Neural cell (in vitro differentiated cells): Measurements from ENCODE around the gene ARID3A. TPM values are rescaled to one million over a fixed set of nuclear protein-coding genes. Genes with fewer than 3 reads are reported as not detected.

Source experiments
- H2AFZ ChIP-seq: fragments of 200-600, 300-800 bp; sonication (generic), shearing (Covaris generic); 2 replicates; pipeline ENCODE4 v1.6.0; 2014; ENCODE audit warnings: low read depth, mild to moderate bottlenecking, antibody characterized with exemption, low read length, moderate library complexity
- H3F3A ChIP-seq: fragments of 200-600 bp; shearing (Covaris generic); 2 replicates; pipeline ENCODE4 v1.6.1; 2016; ENCODE audit warnings: mild to moderate bottlenecking, moderate library complexity, mixed read lengths, antibody characterized with exemption, low read length; ENCODE audit not compliant: insufficient read depth, poor library complexity, severe bottlenecking
- H3K27ac ChIP-seq: fragments of 200-600, 300-800 bp; sonication (generic), shearing (Covaris generic); 2 replicates; pipeline ENCODE4 v1.5.1; 2014; ENCODE audit warnings: mild to moderate bottlenecking, low read length, moderate library complexity
- H3K27me3 ChIP-seq: fragments of 300-800, 200-600 bp; sonication (generic), shearing (Covaris generic); 2 replicates; pipeline ENCODE4 v1.6.0; 2014; ENCODE audit warnings: mild to moderate bottlenecking, low read depth, low read length, moderate library complexity; ENCODE audit not compliant: insufficient read depth
- H3K36me3 ChIP-seq: fragments of 300-800, 200-600 bp; sonication (generic), shearing (Covaris generic); 2 replicates; pipeline ENCODE4 v1.5.1; 2014; ENCODE audit warnings: mild to moderate bottlenecking, antibody characterized with exemption, low read length, moderate library complexity; ENCODE audit not compliant: insufficient read depth
- H3K4me2 ChIP-seq: fragments of 300-800, 200-600 bp; sonication (generic), shearing (Covaris generic); 2 replicates; pipeline ENCODE4 v1.6.0; 2014; ENCODE audit warnings: mild to moderate bottlenecking, low read length
- H3K4me3 ChIP-seq: fragments of 300-800, 200-600 bp; sonication (generic), shearing (Covaris generic); 2 replicates; pipeline ENCODE4 v1.5.1; 2014; ENCODE audit warnings: mild to moderate bottlenecking, low read length, moderate library complexity
- H3K79me2 ChIP-seq: fragments of 200-600 bp; shearing (Covaris generic); replicated peaks from 2 replicates; pipeline ENCODE4 v1.6.0; 2014; ENCODE audit warnings: mild to moderate bottlenecking, low read length, moderate library complexity; ENCODE audit not compliant: insufficient read depth
- H3K9ac ChIP-seq: fragments of 300-800, 200-600 bp; sonication (generic), shearing (Covaris generic); 2 replicates; pipeline ENCODE4 v1.6.1; 2016; ENCODE audit warnings: mild to moderate bottlenecking, low read length, mixed read lengths
- H3K9me2 ChIP-seq: fragments of 200-600 bp; shearing (Covaris generic); 2 replicates; pipeline ENCODE4 v1.6.1; 2016; ENCODE audit warnings: mild to moderate bottlenecking, low read length, mixed read lengths; ENCODE audit not compliant: insufficient read depth
- H3K9me3 ChIP-seq: fragments of 200-600, 300-800 bp; sonication (generic), shearing (Covaris generic); 2 replicates; pipeline ENCODE4 v1.6.1; 2016; ENCODE audit warnings: mild to moderate bottlenecking, mixed run types, low read length, moderate library complexity, mixed read lengths
- H4K20me1 ChIP-seq: fragments of 200-600 bp; shearing (Covaris generic); 2 replicates; pipeline ENCODE4 v1.6.1; 2016; ENCODE audit warnings: mild to moderate bottlenecking, mixed run types; ENCODE audit not compliant: insufficient read depth
- CTCF ChIP-seq: fragments of 450-650 bp; IDR thresholded peaks from 2 replicates; pipeline ENCODE4 v1.5.1; 2014; ENCODE audit warnings: antibody characterized with exemption, mild to moderate bottlenecking, moderate library complexity; ENCODE audit not compliant: poor library complexity, severe bottlenecking
- EP300 ChIP-seq: fragments of 450-650 bp; conservative IDR thresholded peaks from 2 replicates; pipeline ENCODE4 v1.6.1; 2014; ENCODE audit warnings: antibody characterized with exemption, mild to moderate bottlenecking, moderate library complexity; ENCODE audit not compliant: poor library complexity, severe bottlenecking
- EZH2 ChIP-seq: fragments of 200-600, 300-800 bp; shearing (Covaris generic), sonication (generic); IDR thresholded peaks from 2 replicates; pipeline ENCODE4 v1.6.1; 2014; ENCODE audit warnings: antibody characterized with exemption, low read length, borderline replicate concordance, mild to moderate bottlenecking; ENCODE audit not compliant: insufficient read depth, poor library complexity, severe bottlenecking
- MXI1 ChIP-seq: fragments of 450-650 bp; conservative IDR thresholded peaks from 2 replicates; pipeline ENCODE4 v1.6.1; 2014; ENCODE audit warnings: antibody characterized with exemption, mild to moderate bottlenecking; ENCODE audit not compliant: poor library complexity, severe bottlenecking
- POLR2AphosphoS5 ChIP-seq: IDR thresholded peaks from 2 replicates; pipeline ENCODE4 v1.6.1; 2012
- RAD21 ChIP-seq: fragments of 450-650 bp; conservative IDR thresholded peaks from 2 replicates; pipeline ENCODE4 v1.6.1; 2014; ENCODE audit warnings: antibody characterized with exemption, mild to moderate bottlenecking, moderate library complexity
- SMC3 ChIP-seq: fragments of 450-650 bp; conservative IDR thresholded peaks from 2 replicates; pipeline ENCODE4 v1.6.1; 2014; ENCODE audit warnings: antibody characterized with exemption, mild to moderate bottlenecking, moderate library complexity; ENCODE audit not compliant: poor library complexity
- TAF1 ChIP-seq: IDR thresholded peaks from 2 replicates; pipeline ENCODE4 v1.6.1; 2012; ENCODE audit warnings: low read depth
- polyA plus RNA-seq: library from polyadenylated mRNA; depleted of rRNA; stranded (reverse); fragments of >200 nt; gene quantifications from 2 replicates; pipeline ENCODE4 v1.2.3, GENCODE V29; 2014
- TF ChIP-seq, protein P1 (sequence below): IDR thresholded peaks from 2 replicates; pipeline ENCODE4 v1.6.1; 2012; ENCODE audit warnings: borderline replicate concordance

Gene ARID3A
- polyA plus RNA-seq, 1 donor from 2014 or later, result 11.4 TPM

- TF ChIP-seq, protein P1, sequence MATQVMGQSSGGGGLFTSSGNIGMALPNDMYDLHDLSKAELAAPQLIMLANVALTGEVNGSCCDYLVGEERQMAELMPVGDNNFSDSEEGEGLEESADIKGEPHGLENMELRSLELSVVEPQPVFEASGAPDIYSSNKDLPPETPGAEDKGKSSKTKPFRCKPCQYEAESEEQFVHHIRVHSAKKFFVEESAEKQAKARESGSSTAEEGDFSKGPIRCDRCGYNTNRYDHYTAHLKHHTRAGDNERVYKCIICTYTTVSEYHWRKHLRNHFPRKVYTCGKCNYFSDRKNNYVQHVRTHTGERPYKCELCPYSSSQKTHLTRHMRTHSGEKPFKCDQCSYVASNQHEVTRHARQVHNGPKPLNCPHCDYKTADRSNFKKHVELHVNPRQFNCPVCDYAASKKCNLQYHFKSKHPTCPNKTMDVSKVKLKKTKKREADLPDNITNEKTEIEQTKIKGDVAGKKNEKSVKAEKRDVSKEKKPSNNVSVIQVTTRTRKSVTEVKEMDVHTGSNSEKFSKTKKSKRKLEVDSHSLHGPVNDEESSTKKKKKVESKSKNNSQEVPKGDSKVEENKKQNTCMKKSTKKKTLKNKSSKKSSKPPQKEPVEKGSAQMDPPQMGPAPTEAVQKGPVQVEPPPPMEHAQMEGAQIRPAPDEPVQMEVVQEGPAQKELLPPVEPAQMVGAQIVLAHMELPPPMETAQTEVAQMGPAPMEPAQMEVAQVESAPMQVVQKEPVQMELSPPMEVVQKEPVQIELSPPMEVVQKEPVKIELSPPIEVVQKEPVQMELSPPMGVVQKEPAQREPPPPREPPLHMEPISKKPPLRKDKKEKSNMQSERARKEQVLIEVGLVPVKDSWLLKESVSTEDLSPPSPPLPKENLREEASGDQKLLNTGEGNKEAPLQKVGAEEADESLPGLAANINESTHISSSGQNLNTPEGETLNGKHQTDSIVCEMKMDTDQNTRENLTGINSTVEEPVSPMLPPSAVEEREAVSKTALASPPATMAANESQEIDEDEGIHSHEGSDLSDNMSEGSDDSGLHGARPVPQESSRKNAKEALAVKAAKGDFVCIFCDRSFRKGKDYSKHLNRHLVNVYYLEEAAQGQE, result no peak
Measured at GRCh38 chr19:939922-940321, 14.1 kb downstream of the ARID3A start (continued).

DNA sequence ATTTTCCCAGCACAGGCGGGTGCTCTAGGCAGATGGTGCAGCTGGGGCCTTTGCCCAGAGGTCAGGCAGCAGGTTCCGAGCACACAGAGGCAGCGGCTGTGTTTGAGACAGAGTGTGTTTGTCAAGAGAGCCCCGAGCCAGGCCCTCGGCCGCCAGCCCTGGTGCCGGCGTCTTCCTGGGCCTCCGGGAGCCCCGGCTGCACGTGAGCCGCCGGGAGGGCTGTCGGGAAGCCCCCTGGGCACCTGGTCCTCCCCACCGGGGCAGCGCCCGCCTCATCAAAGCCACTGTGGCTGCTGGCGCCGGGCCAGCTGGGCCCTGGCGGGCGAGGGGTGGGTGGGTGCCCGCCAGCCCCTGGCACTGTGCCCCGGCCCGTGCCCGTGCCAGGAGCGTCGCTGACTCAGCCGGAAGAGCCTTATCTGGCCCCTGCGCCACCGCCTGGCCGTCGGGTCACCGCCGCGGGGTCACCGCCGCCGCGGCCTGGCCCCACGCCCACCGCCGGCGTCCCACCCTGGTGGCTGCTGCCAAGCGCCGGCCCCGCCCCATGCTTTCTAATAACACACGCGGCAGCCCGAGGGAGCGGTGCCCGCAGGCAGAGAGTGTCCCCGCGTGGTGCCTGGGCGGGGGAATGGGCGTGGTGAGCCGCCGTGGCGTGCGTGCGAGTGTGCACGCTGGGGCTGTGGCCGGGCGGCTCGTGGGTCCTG, 14.9 kb downstream of the ARID3A start:
- Histone ChIP-seq H3K4me2 (no peak overlapping the region), H3K9me3 (no peaks in the 10 kb centered on the region), H3K9ac (no peak overlapping the region), H2AFZ (no peak overlapping the region), H3K36me3 (no peaks in the 10 kb centered on the region), H3K27ac (no peak overlapping the region), H3K27me3 (no peaks in the 10 kb centered on the region), H3K79me2 (peaks cover 5% of the 10 kb centered on the region), H3K9me2 (no peaks in the 10 kb centered on the region), H4K20me1 (no peaks in the 10 kb centered on the region), H3F3A (no peaks in the 10 kb centered on the region), H3K4me3 (no peak overlapping the region)
- TF ChIP-seq MXI1 (no peak), EZH2 (no peak), SMC3 (no peak), POLR2AphosphoS5 (no peak), RAD21 (no peak), CTCF (no peak), EP300 (no peak), TAF1 (no peak)
- TF ChIP-seq, protein P1, result no peak
